GM19099 (cell line): ENCODE results near the gene TPSB2.
"Not testable (repeated sequence)": the region's sequence is repeated elsewhere in the genome, so short reads cannot be mapped to it uniquely, and the experiment has no call there.

Experiments
- POLR2A ChIP-seq: IDR thresholded peaks from 3 replicates; pipeline ENCODE4 v1.6.1; 2011; ENCODE audit warnings: low read depth; ENCODE audit not compliant: insufficient read length; ENCODE audit errors: extremely low read depth

The TPSB2 gene

GRCh38 chr16:1263591-1264344 is 33.8 kb upstream of the TPSB2 start:
- no peak for TF ChIP-seq POLR2A

- no peak for TF ChIP-seq POLR2A
These were observed 32.9 kb upstream of the TPSB2 start for GRCh38 chr16:1262846-1263221.

- no peak for TF ChIP-seq POLR2A
These were observed 32.3 kb upstream of the TPSB2 start for GRCh38 chr16:1262210-1262845.

- TF ChIP-seq POLR2A: no peak
These were observed 31.3 kb upstream of the TPSB2 start for GRCh38 chr16:1261131-1261892.

- TF ChIP-seq POLR2A: no peak
These were observed 30.2 kb upstream of the TPSB2 start for GRCh38 chr16:1260101-1260680.

GRCh38 chr16:1259760-1260068 is 29.7 kb upstream of the TPSB2 start:
- no peak for TF ChIP-seq POLR2A

- no peak for TF ChIP-seq POLR2A
These were observed 29.1 kb upstream of the TPSB2 start for GRCh38 chr16:1258906-1259759.

GRCh38 chr16:1258225-1258600 is 28.2 kb upstream of the TPSB2 start:
- TF ChIP-seq POLR2A: no peak

- no peak for TF ChIP-seq POLR2A
These were observed 27.7 kb upstream of the TPSB2 start for GRCh38 chr16:1257561-1258224.

- no peak for TF ChIP-seq POLR2A
These were observed 26.9 kb upstream of the TPSB2 start for GRCh38 chr16:1256874-1257322.

GRCh38 chr16:1255276-1256122 is 25.5 kb upstream of the TPSB2 start, which contains the start of gene TPSD1:
TPSD1 (plus strand) TSS chr16:1256069; CDS start chr16:1256281, 212 bp downstream.
- TF ChIP-seq POLR2A: not testable (repeated sequence)

GRCh38 chr16:1245452-1246020 is 15.6 kb upstream of the TPSB2 start:
- TF ChIP-seq POLR2A: no peak

- no peak for TF ChIP-seq POLR2A
These were observed 14.9 kb upstream of the TPSB2 start for GRCh38 chr16:1244881-1245280.
